NCI-H1694 treated with DMSO at 0.1 percent for 48 hours (cell line): ENCODE results near the gene SLC38A3.
"Not testable (repeated sequence)": the region's sequence is repeated elsewhere in the genome, so short reads cannot be mapped to it uniquely, and the experiment has no call there.

Experiments
- DNase-seq: peaks from one replicate; lab custom pipeline; 2025; lab: John Stamatoyannopoulos, UW

Gene SLC38A3

GRCh38 chr3:50231581-50231980, 26.5 kb downstream of the SLC38A3 start:
- no peak for DNase-seq

DNA sequence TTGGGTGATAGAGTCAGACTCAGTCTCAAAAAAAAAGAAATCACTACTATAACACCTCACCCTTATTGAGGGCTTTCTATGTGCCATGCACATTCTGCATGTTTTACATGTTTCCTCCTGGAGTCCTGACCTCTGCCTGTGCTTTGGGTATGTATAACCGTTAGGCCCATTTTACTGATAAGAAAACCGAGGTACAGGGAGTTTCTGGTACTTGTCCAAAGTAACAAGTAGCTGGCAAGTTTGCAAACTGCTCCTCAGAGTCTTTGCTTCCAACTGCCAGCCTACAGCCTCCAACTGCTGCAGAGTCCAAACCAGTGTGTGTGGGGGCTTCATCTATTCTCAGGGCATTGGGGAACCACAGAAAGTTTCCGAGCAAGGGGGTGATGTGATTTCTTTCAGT, 27.2 kb downstream of the SLC38A3 start:
- no peak for DNase-seq

- DNase-seq = no peak
Measured at GRCh38 chr3:50233176-50233575, 28.1 kb downstream of the SLC38A3 start.

GRCh38 chr3:50235716-50236483, 30.8 kb downstream of the SLC38A3 start, which contains the start of gene GNAI2:
GNAI2 (plus strand) TSS chr3:50236204; CDS start chr3:50236336, 132 bp downstream.
- DNase-seq = peak; percentile 93

DNA sequence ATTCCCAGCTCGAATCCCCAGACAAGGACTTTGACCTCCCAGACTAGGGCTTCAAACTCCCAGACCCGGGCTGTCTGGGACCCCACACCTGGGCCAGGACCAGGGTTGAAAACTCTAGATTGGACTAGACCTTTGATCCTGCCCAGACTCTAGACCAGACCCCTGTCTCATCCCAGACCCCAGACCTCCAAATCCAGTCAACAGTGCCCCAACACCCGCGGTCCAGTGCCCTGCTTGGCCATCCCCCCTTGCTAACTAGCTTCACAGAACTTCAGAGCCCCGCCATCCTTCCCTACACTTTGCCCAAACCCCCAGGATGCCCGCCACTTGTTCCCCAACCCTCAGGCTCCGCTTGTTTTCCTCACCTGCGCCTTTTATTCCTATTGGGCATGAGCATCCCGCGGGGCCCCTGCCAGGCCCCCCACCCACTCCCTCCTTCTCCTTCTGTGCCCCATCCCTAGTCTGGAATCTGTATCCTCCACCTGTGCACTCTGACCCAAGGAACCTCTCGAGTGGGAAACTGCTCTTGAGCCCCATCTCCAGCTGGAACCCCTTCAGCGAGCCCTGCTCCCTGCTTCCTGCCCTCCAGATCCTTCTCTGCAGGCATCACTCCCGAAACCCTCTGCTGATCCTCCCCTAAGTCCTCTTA, 31.5 kb downstream of the SLC38A3 start:
- DNase-seq = no peak

- no peak for DNase-seq
Measured at GRCh38 chr3:50237133-50237651, 32.1 kb downstream of the SLC38A3 start.

DNA sequence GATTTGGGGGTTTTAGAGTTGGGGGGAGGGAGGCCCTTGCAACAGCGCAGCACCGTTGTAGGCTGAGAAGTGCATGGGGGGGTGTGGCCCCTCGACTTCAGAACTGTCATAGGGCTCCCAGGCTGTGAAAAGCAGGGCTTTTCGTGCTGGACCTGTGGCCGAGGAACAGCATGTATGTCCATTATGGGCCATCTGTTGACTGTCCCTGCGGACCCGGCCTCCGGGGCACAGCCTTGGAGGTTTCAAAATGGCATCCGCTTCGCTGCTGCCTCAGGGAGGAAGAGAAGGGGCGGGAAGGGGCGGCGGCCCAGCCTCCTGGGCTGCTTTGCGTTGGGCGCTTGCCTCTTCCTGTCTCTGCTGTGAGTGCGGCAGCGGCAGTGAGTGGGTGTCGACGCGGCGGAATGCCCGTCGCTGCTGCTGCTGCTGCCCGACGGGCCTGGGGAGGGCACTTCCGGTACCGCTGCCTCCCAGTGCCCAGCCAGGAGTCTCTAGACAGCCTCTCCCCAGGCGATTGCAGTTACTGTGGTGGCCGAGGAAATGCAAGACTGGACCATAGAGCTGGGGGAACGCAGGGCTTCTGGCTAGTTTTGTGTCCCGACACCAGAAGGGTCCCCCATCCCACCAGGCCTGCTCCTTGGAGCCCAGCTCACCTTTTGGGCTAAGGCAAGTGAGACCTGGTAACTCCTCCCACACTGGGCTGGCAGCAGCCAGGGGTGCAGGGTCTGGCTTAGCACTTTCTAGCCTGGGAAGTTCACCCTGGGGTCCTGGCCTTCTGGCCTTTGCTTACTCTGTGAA, 32.9 kb downstream of the SLC38A3 start:
- DNase-seq = no peak

- no peak for DNase-seq
Measured at GRCh38 chr3:50238549-50239026, 33.5 kb downstream of the SLC38A3 start.

- no peak for DNase-seq
Measured at GRCh38 chr3:50239649-50240048, 34.6 kb downstream of the SLC38A3 start.

GRCh38 chr3:50241163-50241562, 36.1 kb downstream of the SLC38A3 start:
- no peak for DNase-seq

DNA sequence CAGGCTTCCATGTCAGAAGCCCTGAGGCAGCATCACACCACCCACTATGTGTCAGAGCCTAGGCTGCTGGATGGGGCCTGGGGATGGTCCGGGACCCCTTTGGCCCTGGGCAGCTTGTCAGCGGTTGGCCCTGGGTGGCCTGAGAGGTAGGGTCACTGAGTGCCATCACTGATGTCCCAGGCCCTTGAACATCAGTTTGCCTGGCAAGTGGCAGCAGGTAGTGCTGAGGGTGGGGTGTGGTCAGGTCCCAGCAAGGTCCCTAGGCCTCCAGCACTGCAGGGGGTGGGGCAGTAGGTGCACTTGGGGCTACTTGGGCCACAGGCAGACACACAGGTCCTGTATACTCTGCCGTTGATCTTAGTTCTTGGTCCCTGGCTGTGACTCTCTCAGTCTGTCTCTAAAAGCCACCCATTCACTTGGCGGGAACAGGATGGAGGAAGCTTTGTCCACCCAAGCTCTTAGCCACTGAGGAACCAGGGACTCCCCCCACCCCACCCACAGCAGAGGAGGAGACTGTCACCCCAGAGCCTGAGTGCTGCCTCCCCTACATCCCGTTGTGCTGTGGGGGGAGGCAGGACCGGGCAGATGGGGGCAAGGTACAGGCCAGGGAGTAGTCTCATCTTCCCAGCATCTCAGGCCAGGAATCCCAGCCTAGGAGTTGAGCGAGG, 36.8 kb downstream of the SLC38A3 start:
- no peak for DNase-seq

DNA sequence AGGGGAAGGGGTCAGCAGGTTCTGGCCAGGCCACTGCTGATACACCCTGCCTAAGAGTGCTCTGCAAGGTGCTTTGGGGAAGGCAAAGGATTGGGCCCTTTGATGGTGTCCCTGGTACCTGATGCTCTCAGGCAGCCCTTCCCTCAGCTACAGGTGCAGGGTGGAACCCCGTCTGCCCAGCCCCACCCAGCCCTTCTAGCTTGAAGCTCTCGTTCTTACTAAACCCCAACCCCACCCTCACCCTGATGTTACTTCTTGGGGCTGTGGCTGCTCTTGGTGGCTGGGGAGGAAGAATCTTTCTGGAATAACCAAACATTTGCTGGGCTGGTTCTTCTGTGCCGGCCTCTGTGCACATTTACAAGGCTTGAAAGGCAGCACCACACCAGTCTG, 37.3 kb downstream of the SLC38A3 start:
- no peak for DNase-seq

GRCh38 chr3:50242851-50243542, 37.9 kb downstream of the SLC38A3 start:
- DNase-seq = no peak

DNA sequence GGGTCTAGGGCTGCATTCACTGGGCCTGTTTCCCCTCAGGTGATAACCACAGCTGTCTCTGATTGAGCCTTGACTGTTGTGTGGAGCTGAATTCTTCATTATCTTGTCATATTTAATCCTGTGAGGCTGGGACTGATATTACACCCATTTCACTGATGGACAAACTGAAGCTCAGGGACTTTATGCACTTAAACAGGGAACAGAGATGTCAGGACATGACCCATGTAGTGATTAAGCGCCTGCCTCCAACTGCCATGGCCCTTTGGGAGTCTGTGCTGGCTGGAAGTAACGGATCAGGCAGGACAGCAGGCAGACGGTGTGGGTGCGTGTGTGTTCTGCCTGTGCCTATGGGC, 38.4 kb downstream of the SLC38A3 start:
- no peak for DNase-seq

DNA sequence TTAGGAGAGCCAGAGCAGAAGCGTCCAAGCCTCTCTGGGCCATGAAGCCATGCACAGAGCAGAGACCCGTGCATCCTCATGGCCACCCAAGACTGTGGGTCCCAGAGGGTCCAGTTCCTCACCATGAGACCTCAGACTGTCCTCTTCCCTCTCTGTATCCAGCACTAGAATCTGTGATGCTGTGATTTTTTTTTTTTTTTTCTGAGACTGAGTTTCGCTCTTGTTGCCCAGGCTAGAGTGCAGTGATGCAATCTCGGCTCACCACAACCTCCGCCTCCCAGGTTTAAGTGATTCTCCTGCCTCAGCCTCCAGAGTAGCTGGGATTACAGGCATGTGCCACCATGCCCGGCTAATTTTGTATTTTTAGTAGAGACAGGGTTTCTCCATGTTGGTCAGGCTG, 39.7 kb downstream of the SLC38A3 start:
- DNase-seq = not testable (repeated sequence)

DNA sequence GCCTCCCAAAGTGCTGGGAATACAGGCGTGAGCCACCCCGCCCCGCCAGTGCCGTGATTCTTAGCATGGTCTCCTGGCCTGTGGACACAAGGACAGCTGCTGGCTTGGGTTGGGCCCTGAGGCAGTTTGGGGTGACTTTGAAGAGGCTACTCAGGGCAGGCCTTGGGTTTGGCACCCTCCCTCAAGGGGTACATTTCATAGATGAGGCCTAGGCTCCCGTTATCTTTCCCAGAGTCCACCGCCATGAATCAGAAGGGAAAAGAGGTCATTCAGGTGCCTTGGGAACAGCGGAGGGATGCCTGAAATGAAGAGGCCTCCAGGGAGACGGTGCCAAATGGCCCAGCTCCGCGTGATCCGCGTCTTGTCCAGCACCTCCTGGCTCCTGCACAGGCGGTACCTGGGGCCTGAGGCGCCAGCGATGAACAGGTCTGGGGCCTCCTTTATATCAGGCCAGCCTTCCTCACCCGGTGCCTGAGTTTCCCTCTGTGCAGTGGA, 40.2 kb downstream of the SLC38A3 start:
- DNase-seq = no peak

GRCh38 chr3:50245831-50246516, 40.9 kb downstream of the SLC38A3 start:
- peak; percentile 36 for DNase-seq

DNA sequence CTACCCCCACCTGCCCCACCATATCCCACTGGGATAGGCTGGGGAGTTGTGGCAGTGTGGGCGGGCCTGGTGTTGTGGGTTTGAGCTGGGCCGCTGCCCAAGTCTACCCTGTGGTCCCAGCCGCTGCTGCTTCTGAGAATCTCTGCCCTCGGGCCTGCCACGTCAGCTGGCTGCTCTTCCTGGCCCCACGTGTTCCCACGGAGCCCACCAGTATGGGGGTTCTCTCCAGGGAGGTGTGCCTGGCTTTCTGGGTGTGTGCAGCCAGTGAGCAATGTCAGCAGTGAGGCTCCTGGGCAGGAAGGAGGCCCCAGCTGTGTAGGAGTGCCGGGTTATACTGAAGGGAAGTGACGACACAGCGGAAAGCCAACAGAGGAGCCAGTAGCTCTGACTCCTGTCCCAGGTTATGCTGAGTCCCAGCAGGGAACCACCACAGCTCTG, 41.5 kb downstream of the SLC38A3 start:
- DNase-seq = no peak

- DNase-seq = no peak
Measured at GRCh38 chr3:50248387-50248786, 43.3 kb downstream of the SLC38A3 start.

GRCh38 chr3:50249457-50249856, 44.4 kb downstream of the SLC38A3 start:
- DNase-seq = no peak
